ENCODE measurements around the gene CAMK2G.
A peak's percentile ranks its signal among the peaks of the same experiment; 100 is the strongest.
"Not testable (repeated sequence)": the region's sequence is repeated elsewhere in the genome, so short reads cannot be mapped to it uniquely, and the experiment has no call there.

CAMK2G gene

GRCh38 chr10:73788864-73789658 is 85.3 kb downstream of the CAMK2G start:
- no peak for DNase-seq

DNA sequence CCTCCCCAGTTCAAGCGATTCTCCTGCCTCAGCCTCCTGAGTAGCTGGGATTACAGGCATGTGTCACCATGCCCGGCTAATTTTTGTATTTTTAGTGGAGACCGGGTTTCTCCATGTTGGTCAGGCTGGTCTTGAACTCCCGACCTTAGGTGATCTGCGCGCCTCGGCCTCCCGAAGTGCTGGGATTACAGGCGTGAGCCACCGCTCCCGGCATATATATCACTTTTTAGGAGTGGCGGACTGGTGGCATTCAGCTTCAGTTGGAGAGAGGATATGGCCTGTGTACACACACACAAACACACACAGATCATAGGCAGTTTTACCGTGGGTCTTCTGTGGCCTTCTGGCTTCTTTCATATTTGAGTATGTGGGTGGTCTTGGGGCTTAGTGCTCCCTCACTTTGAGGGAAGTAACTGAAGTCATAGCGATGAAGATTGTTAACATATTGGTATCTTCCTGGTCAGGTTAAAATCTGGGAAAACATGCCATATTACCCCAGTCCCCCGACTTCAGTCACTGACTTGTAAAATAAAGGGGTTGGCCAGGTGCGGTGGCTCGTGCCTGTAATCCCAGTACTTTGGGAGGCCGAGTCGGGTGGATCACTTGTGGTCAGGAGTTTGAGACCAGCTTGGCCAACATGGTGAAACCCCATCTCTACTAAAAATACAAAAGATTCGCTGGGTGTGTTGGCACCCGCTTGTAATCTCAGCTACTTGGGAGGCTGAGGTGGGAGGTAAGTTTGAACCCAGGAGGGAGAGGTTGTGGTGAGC is 87.1 kb downstream of the CAMK2G start:
- not testable (repeated sequence) for DNase-seq

DNA sequence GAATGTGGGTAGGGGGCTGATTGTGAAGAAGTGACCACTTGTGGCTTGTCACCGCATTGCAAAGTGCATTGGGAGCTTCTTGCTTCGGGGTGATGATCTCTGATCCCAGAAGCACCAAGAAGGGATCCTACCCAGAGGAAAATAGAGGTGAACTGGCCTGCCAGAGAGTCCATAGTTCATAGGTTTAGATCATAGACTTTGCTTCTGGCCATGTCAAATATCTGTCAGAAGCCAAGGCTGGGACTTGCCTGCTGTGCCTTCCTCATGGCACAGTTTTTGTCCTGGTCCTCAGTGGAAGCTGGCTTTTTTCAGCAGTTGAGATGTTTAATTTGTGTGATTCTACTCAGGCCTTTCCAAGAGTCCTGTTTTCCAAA is 87.9 kb downstream of the CAMK2G start:
- DNase-seq: no peak

DNA sequence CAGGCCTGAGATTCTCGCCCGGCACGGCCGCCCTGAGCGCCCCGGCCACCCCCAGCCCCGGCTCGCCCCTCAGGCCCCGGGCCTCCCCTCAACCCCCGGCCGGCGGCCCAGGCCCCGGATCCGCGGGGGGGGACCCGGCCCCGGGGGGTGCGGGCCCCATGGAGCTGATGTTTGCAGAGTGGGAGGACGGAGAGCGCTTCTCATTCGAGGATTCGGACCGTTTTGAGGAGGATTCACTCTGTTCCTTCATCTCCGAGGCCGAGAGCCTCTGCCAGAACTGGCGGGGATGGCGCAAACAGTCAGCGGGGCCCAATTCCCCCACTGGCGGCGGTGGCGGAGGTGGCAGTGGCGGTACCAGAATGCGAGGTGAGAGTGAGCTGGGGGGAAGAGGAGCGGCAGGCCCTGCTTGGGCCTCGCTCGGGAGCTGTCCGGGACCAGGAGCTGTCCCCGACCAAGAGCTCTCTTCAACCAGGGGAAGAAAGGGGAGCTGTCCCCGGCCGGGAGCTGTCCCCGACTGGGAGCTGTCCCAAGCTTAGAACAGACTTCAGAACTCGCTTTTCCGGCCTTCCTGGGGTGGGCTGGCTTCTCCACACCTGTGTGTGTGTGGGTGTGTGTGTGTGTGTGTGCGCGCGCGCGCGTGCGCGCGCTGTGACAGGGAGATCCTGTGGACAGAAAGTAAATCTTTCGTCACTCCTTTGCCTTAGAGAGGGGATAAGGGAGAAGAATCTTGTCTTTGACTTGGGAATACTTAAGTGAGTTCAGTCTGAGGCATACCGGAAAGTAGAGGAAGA is 88.4 kb downstream of the CAMK2G start:
- DNase-seq: no peak

DNA sequence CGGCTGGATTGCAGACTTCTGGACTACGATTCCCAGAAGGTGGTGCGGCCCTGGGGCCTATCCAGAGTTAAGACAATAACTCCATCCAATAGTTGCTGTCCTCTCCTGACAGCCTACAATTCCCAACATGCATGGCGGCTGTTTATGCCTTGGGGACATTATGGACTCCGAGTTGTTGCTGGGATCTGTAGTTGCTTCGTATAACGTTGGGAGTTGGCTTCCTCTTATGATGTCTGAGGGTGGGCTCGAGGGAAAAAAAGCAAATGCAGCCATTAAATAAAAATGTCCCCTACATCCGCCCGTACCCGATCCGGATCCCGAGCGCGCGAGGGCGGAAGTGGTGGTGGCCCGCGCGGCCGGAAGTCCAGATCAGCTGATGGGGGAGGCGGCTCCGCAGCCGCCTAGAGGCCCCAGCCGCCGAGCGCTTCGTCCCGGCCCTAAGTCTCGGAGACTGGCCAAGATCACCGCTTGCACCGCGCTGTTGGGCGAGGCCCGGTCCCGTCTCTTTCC is 89.1 kb downstream of the CAMK2G start, which contains the start of gene ZSWIM8:
Gene ZSWIM8, plus strand, starts transcription at position 396 of the 510 bp plus-strand sequence. CDS start 273 bp downstream, outside the sequence.
- peak; percentile 30 for DNase-seq

DNA sequence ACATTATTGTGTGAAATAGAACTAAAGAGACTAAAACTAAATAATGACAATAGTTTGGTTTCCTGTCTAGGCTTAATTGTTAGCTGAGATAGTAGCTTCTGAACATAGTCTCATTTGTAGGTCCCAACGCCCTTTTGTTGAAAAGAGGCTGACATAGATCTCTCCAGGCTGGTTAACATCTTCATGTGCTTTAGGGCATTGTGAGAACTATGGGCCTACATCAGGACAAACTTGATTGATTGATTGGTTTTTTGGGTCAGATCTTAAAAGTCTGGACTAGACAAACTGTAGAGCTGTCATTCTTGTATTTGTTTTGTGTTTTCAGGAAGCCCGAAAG is 91.6 kb downstream of the CAMK2G start:
- no peak for DNase-seq

DNA sequence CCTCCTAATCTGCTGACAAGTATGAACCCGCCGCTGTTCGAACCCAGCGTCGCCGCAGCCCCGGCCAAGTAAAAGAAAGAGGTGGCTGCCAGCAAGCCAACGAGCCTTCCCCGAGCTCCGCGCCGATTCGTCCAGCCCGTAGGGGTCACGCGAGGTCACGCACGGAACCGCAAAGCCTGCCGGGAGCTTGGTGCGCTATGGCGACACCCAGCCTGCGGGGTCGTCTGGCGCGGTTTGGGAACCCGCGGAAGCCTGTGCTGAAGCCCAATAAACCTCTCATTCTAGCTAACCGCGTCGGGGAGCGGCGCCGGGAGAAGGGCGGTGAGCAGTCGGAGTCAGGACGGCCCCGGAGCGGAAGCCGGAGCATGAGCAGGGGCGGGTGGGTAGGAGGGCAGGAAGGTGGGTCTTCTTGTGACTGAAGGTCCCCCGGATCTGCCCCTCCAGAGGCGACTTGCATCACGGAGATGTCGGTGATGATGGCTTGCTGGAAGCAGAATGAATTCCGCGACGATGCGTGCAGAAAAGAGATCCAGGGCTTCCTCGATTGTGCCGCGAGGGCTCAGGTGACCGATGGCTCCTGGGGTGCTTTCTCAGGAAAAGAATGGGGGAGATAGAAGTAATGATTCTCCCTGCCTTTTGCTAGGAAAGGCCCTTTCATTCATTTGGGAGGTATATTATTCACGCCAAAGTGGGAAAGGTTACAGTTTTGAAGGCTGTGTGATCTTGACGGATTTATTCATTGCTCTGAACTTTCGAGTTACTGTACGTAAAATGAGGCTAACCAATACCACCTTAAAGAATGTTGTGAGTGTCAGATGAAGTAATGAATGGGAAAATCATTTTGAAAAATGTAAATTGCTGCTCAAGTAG is 92.2 kb downstream of the CAMK2G start, which contains the start of gene CHCHD1:
Gene CHCHD1, plus strand, starts transcription at position 170 of the 870 bp plus-strand sequence. Its CDS starts 28 bp downstream, at position 198.
- DNase-seq: peak; percentile 35

- DNase-seq: no peak
These were observed 92.8 kb downstream of the CAMK2G start for GRCh38 chr10:73781548-73781878.

GRCh38 chr10:73780966-73781365 is 93.4 kb downstream of the CAMK2G start:
- no peak for DNase-seq

DNA sequence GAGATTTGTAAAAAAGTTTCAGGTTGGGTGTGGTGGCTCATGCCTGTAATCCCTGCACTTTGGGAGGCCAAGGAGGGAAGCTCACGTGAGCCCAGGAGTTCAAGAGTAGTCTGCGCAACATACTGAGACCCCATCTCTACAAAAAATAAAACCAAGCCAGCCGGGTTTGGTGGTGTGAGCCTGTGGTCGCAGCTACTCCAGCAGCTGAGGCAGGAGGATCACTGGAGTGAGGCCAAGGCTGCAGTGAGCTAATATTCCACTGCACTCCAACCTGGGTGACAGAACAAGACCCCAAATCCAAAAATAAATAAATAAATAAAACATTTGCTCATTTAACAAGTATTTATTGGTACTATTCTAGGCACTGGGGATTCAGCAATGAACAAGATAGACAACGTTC is 94.1 kb downstream of the CAMK2G start:
- DNase-seq: no peak

- DNase-seq: no peak
These were observed 94.7 kb downstream of the CAMK2G start for GRCh38 chr10:73779539-73780197.

- no peak for DNase-seq
These were observed 95.3 kb downstream of the CAMK2G start for GRCh38 chr10:73779018-73779417.

DNA sequence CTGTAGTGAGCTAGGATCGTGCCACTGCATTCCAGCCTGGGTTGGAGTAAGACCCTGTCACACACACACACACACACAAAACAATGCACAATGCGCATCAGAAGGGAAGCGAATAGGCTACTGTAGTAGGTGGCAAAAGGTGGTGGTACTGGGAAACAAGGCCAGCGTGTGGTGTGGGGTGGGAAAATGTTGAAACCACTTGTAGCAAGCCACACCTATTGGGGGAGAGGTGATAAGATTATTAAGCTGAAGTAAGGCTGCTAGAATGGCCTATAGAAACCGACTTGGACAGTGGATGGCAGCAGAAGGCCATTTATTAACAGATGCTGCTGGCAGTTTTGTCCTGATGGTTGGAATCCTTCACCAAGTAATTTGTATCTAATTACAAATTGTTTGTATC is 99.7 kb downstream of the CAMK2G start:
- no peak for DNase-seq

- DNase-seq: no peak
These were observed 101.0 kb downstream of the CAMK2G start for GRCh38 chr10:73773152-73773879.

- DNase-seq: no peak
These were observed 101.8 kb downstream of the CAMK2G start for GRCh38 chr10:73772281-73773151.

- DNase-seq: peak; percentile 53
These were observed 102.6 kb downstream of the CAMK2G start for GRCh38 chr10:73771722-73772280.

DNA sequence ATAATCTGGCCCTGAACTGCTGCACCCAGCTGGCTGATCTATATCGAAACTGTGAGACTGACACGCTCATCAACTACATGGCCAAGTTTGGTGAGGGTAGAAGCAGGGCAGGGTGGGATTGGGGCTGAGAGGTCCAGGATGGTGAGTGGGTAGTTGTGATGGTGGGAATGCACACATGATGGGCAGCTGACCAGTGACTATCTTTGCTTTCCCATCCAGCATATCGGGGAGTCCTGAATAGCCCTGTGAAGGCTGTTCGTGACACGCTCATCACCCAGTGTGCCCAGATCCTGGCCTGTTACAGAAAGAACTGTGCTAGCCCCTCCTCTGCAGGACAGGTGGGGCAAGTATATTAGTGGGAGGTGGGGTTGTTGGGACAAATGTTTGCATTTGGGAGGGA is 105.0 kb downstream of the CAMK2G start:
- DNase-seq: no peak

GRCh38 chr10:73768881-73769280 is 105.5 kb downstream of the CAMK2G start:
- DNase-seq: no peak

GRCh38 chr10:73765066-73765465 is 109.3 kb downstream of the CAMK2G start:
- DNase-seq: no peak

GRCh38 chr10:73763343-73763742 is 111.0 kb downstream of the CAMK2G start:
- no peak for DNase-seq

All from cortex of kidney (tissue), 1 donor.